ENCODE measurements around the gene OLIG1. TPM values are rescaled to one million over a fixed set of nuclear protein-coding genes. Genes with fewer than 3 reads are reported as not detected.

OLIG1 gene
- polyA plus RNA-seq, 1 of the 3 experiments (the other 2 are of a cell fraction) = not detected

GRCh38 chr21:33071770-33072306 is 1.9 kb downstream of the OLIG1 start:
- Histone ChIP-seq H3K36me3 (replicated peaks in 1 of 2; ENCODE audit: control insufficient read depth in 1 of 2, insufficient read depth in 2 of 2, low read length in 1 of 2) (no peaks in the 10 kb centered on the region), H3K27ac (ENCODE audit: low read depth in 2 of 2, low read length in 1 of 2) (no peak overlapping the region), H3K79me2 (ENCODE audit: insufficient read depth) (no peaks in the 10 kb centered on the region), H2AFZ (ENCODE audit: low read depth) (no peak overlapping the region), H3K9me3 (no peaks in the 10 kb centered on the region), H3K27me3 (ENCODE audit: insufficient read depth) (peaks cover 97% of the 10 kb centered on the region), H3K9me2 (no peaks in the 10 kb centered on the region), H3K4me1 (ENCODE audit: control insufficient read depth in 1 of 2, insufficient read depth in 2 of 2, low read depth in 1 of 2, low read length in 1 of 2) (no peaks in the 10 kb centered on the region), H3K9ac (no peak overlapping the region), H3F3A (replicated peaks; ENCODE audit: insufficient read depth) (no peaks in the 10 kb centered on the region), H3K4me3 (ENCODE audit: low read depth in 2 of 2, low read length in 1 of 2) (no peak overlapping the region), H3K4me2 (peak overlapping the region; percentile 68; the same call in 1 of the 2 replicates), H4K20me1 (ENCODE audit: insufficient read depth) (no peaks in the 10 kb centered on the region)
- TF ChIP-seq RCOR1 (IDR thresholded peaks at IDR 0.05; ENCODE audit: low read length) (no peak), NRF1 (IDR thresholded peaks at IDR 0.05; ENCODE audit: low read depth, low read length) (no peak), ELF1 (IDR thresholded peaks at IDR 0.05) (no peak), TCF12 (IDR thresholded peaks at IDR 0.05) (no peak), FOXJ3 (CRISPR knock-in tag; IDR thresholded peaks at IDR 0.05) (no peak), POLR2AphosphoS5 (IDR thresholded peaks at IDR 0.05; ENCODE audit: low read depth, low read length) (no peak), FOXM1 (IDR thresholded peaks at IDR 0.05; ENCODE audit: low read depth) (no peak), IRF3 (IDR thresholded peaks at IDR 0.05; ENCODE audit: low read depth, low read length) (no peak), RFX5 (IDR thresholded peaks at IDR 0.05; ENCODE audit: low read length) (no peak), NFIC (IDR thresholded peaks at IDR 0.05; ENCODE audit: borderline replicate concordance) (no peak), FOSL2 (IDR thresholded peaks at IDR 0.05; ENCODE audit: borderline replicate concordance, low read depth) (no peak), TEAD4 (IDR thresholded peaks at IDR 0.05; ENCODE audit: borderline replicate concordance, insufficient read depth) (no peak)
- TF ChIP-seq, protein P1, sequence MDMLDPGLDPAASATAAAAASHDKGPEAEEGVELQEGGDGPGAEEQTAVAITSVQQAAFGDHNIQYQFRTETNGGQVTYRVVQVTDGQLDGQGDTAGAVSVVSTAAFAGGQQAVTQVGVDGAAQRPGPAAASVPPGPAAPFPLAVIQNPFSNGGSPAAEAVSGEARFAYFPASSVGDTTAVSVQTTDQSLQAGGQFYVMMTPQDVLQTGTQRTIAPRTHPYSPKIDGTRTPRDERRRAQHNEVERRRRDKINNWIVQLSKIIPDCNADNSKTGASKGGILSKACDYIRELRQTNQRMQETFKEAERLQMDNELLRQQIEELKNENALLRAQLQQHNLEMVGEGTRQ (IDR thresholded peaks at IDR 0.05; ENCODE audit: borderline replicate concordance, low read depth, low read length) = no peak
- POLR2A ChIA-PET = no interaction called here
- CTCF ChIA-PET = no interaction called here
- 9% methylated on average over 30 of the region's 38 CpGs for WGBS (ENCODE audit: low lambda C conversion rate)
- no peak for DNase-seq

GRCh38 chr21:33073636-33074035 is 3.7 kb downstream of the OLIG1 start:
- Histone ChIP-seq H3K9me3 (no peaks in the 10 kb centered on the region), H3K27ac (ENCODE audit: low read depth in 2 of 2, low read length in 1 of 2) (no peak overlapping the region), H3K4me3 (ENCODE audit: low read depth in 2 of 2, low read length in 1 of 2) (no peak overlapping the region), H3K79me2 (ENCODE audit: insufficient read depth) (no peaks in the 10 kb centered on the region), H3K4me2 (no peak overlapping the region), H2AFZ (ENCODE audit: low read depth) (no peak overlapping the region), H3K9me2 (no peaks in the 10 kb centered on the region), H3K4me1 (ENCODE audit: control insufficient read depth in 1 of 2, insufficient read depth in 2 of 2, low read depth in 1 of 2, low read length in 1 of 2) (no peaks in the 10 kb centered on the region), H3K36me3 (replicated peaks in 1 of 2; ENCODE audit: control insufficient read depth in 1 of 2, insufficient read depth in 2 of 2, low read length in 1 of 2) (no peaks in the 10 kb centered on the region), H3K9ac (no peak overlapping the region), H3K27me3 (ENCODE audit: insufficient read depth) (peaks cover 97% of the 10 kb centered on the region), H3F3A (replicated peaks; ENCODE audit: insufficient read depth) (no peaks in the 10 kb centered on the region), H4K20me1 (ENCODE audit: insufficient read depth) (no peaks in the 10 kb centered on the region)
- no peak for DNase-seq
- CTCF ChIA-PET = no interaction called here
- 14% methylated on average over 4 of the region's 4 CpGs for WGBS (ENCODE audit: low lambda C conversion rate)
- POLR2A ChIA-PET = no interaction called here
- no peak for TF ChIP-seq ELF1 (IDR thresholded peaks at IDR 0.05)
- TF ChIP-seq RAD21 (IDR thresholded peaks at IDR 0.05; ENCODE audit: low read length) = no peak
- no peak for TF ChIP-seq CHD2 (IDR thresholded peaks at IDR 0.05; ENCODE audit: low read length, partially characterized antibody)
- TF ChIP-seq IRF3 (IDR thresholded peaks at IDR 0.05; ENCODE audit: low read depth, low read length) = no peak
- TF ChIP-seq MXI1 (IDR thresholded peaks at IDR 0.05; ENCODE audit: low read depth, low read length) = no peak
- no peak for TF ChIP-seq GABPA (IDR thresholded peaks at IDR 0.05; ENCODE audit: low read depth)
- TF ChIP-seq MEF2A (IDR thresholded peaks at IDR 0.05; ENCODE audit: borderline replicate concordance, low read depth) = no peak
- TF ChIP-seq POLR2AphosphoS5 (IDR thresholded peaks at IDR 0.05; ENCODE audit: low read depth, low read length) = no peak
- TF ChIP-seq, protein P2, sequence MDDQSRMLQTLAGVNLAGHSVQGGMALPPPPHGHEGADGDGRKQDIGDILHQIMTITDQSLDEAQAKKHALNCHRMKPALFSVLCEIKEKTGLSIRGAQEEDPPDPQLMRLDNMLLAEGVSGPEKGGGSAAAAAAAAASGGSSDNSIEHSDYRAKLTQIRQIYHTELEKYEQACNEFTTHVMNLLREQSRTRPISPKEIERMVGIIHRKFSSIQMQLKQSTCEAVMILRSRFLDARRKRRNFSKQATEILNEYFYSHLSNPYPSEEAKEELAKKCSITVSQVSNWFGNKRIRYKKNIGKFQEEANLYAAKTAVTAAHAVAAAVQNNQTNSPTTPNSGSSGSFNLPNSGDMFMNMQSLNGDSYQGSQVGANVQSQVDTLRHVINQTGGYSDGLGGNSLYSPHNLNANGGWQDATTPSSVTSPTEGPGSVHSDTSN (IDR thresholded peaks at IDR 0.05) = no peak
- TF ChIP-seq RFX5 (IDR thresholded peaks at IDR 0.05; ENCODE audit: low read length) = no peak
- no peak for TF ChIP-seq TAF1 (IDR thresholded peaks at IDR 0.05; ENCODE audit: borderline replicate concordance, low read depth, low read length)
- TF ChIP-seq, protein P1 (IDR thresholded peaks at IDR 0.05; ENCODE audit: borderline replicate concordance, low read depth, low read length) = no peak
- no peak for TF ChIP-seq SIN3A (IDR thresholded peaks at IDR 0.05; ENCODE audit: borderline replicate concordance, low read depth, low read length)
- TF ChIP-seq, protein P3, sequence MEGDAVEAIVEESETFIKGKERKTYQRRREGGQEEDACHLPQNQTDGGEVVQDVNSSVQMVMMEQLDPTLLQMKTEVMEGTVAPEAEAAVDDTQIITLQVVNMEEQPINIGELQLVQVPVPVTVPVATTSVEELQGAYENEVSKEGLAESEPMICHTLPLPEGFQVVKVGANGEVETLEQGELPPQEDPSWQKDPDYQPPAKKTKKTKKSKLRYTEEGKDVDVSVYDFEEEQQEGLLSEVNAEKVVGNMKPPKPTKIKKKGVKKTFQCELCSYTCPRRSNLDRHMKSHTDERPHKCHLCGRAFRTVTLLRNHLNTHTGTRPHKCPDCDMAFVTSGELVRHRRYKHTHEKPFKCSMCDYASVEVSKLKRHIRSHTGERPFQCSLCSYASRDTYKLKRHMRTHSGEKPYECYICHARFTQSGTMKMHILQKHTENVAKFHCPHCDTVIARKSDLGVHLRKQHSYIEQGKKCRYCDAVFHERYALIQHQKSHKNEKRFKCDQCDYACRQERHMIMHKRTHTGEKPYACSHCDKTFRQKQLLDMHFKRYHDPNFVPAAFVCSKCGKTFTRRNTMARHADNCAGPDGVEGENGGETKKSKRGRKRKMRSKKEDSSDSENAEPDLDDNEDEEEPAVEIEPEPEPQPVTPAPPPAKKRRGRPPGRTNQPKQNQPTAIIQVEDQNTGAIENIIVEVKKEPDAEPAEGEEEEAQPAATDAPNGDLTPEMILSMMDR (IDR thresholded peaks at IDR 0.05) = no peak

Data from SK-N-SH (cell line).